HEK293 (cell line): ENCODE data around the gene EPSTI1.
A peak's percentile ranks its signal among the peaks of the same experiment; 100 is the strongest.

Source experiments
- CTCF ChIA-PET: fragments of 350-600 bp; formaldehyde crosslinking; extraction: SDS; loops from one replicate; lab custom pipeline; 2021; ENCODE audit warnings: antibody characterized with exemption; lab: Yijun Ruan, JAX
- POLR2A ChIA-PET: fragments of 300-600 bp; formaldehyde crosslinking; extraction: SDS; loops from one replicate; lab custom pipeline; 2020; ENCODE audit warnings: antibody characterized with exemption, inconsistent platforms; lab: Yijun Ruan, JAX
- H3K27ac ChIP-seq: fragments of 200-500 bp; sonication (Bioruptor generic); 2 replicates; pipeline ENCODE4 v1.5.1; 2014; ENCODE audit warnings: low read depth, low read length, control low read depth, inconsistent platforms; ENCODE audit errors: extremely low read depth
- H3K36me3 ChIP-seq, 2 experiments: fragments of 200-500 bp in 1 of 2; sonication (Bioruptor generic) in 1 of 2; 1 replicate in 1 of 2; 2 replicates in 1 of 2; pipeline ENCODE4 v1.5.1; 2014 to 2017; ENCODE audit warnings: inconsistent platforms in 2 of 2, low read length in 2 of 2; ENCODE audit not compliant: control insufficient read depth in 2 of 2, insufficient read depth in 1 of 2
- H3K4me1 ChIP-seq: fragments of 200-500 bp; sonication (Bioruptor generic); 2 replicates; pipeline ENCODE4 v1.5.1; 2014; ENCODE audit warnings: mild to moderate bottlenecking, low read length, inconsistent platforms; ENCODE audit not compliant: control insufficient read depth, insufficient read depth
- H3K4me3 ChIP-seq: 2 replicates; pipeline ENCODE4 v1.5.1; 2011; ENCODE audit warnings: low read depth, mild to moderate bottlenecking, control low read depth, low read length, moderate library complexity
- H3K9me3 ChIP-seq: fragments of 200-500 bp; sonication (Bioruptor generic); 2 replicates; pipeline ENCODE4 v1.5.1; 2014; ENCODE audit warnings: low read depth, low read length, inconsistent platforms; ENCODE audit not compliant: control insufficient read depth, insufficient read depth
- ATF2 ChIP-seq: fragments of 450-650 bp; formaldehyde crosslinking; IDR thresholded peaks from 2 replicates; pipeline ENCODE4 v1.5.1; 2016; ENCODE audit warnings: missing biosample characterization, missing genetic modification characterization, low read depth
- FEZF1 ChIP-seq: fragments of 450-650 bp; formaldehyde crosslinking; IDR thresholded peaks from 2 replicates; pipeline ENCODE4 v1.5.1; 2016; ENCODE audit warnings: missing biosample characterization, missing genetic modification characterization
- GLIS1 ChIP-seq: fragments of 450-650 bp; formaldehyde crosslinking; IDR thresholded peaks from 2 replicates; pipeline ENCODE4 v1.5.1; 2016; ENCODE audit warnings: missing biosample characterization, missing genetic modification characterization
- HOXA7 ChIP-seq: sonication (generic); formaldehyde crosslinking; IDR thresholded peaks from 2 replicates; pipeline ENCODE4 v1.8.1; 2022; ENCODE audit warnings: missing genetic modification reagents, borderline replicate concordance
- HOXC10 ChIP-seq: sonication (generic); formaldehyde crosslinking; IDR thresholded peaks from 2 replicates; pipeline ENCODE4 v1.8.1; 2023; ENCODE audit warnings: mild to moderate bottlenecking, missing genetic modification reagents
- KLF8 ChIP-seq: fragments of 450-650 bp; formaldehyde crosslinking; IDR thresholded peaks from 2 replicates; pipeline ENCODE4 v1.5.1; 2016; ENCODE audit warnings: missing biosample characterization, missing genetic modification characterization
- PRDM4 ChIP-seq: fragments of 450-650 bp; formaldehyde crosslinking; IDR thresholded peaks from 2 replicates; pipeline ENCODE4 v1.5.1; 2017; ENCODE audit warnings: missing biosample characterization, missing genetic modification characterization
- REPIN1 ChIP-seq: fragments of 450-650 bp; formaldehyde crosslinking; IDR thresholded peaks from 2 replicates; pipeline ENCODE4 v1.5.1; 2017; ENCODE audit warnings: missing biosample characterization, missing genetic modification characterization, low read depth
- SCRT1 ChIP-seq: fragments of 450-650 bp; formaldehyde crosslinking; IDR thresholded peaks from 2 replicates; pipeline ENCODE4 v1.5.1; 2016; ENCODE audit warnings: missing biosample characterization, missing genetic modification characterization, borderline replicate concordance
- ZBTB1 ChIP-seq: fragments of 450-650 bp; formaldehyde crosslinking; IDR thresholded peaks from 2 replicates; pipeline ENCODE4 v1.5.1; 2016; ENCODE audit warnings: missing biosample characterization, missing genetic modification characterization
- ZBTB44 ChIP-seq: fragments of 450-650 bp; IDR thresholded peaks from 2 replicates; pipeline ENCODE4 v1.5.1; 2018; ENCODE audit warnings: missing biosample characterization, mild to moderate bottlenecking, missing genetic modification characterization
- ZBTB8A ChIP-seq: fragments of 450-650 bp; formaldehyde crosslinking; IDR thresholded peaks from 2 replicates; pipeline ENCODE4 v1.5.1; 2016; ENCODE audit warnings: missing biosample characterization, missing genetic modification characterization
- ZNF133 ChIP-seq: fragments of 450-650 bp; formaldehyde crosslinking; IDR thresholded peaks from 2 replicates; pipeline ENCODE4 v1.5.1; 2016; ENCODE audit warnings: missing biosample characterization, missing genetic modification characterization
- ZNF24 ChIP-seq: fragments of 450-650 bp; formaldehyde crosslinking; IDR thresholded peaks from 2 replicates; pipeline ENCODE4 v1.5.1; 2016; ENCODE audit warnings: missing biosample characterization, missing genetic modification characterization
- ZNF292 ChIP-seq: fragments of 450-650 bp; formaldehyde crosslinking; IDR thresholded peaks from 2 replicates; pipeline ENCODE4 v1.5.1; 2016; ENCODE audit warnings: low read depth, missing biosample characterization, missing genetic modification characterization, borderline replicate concordance
- ZNF324 ChIP-seq: fragments of 450-650 bp; formaldehyde crosslinking; IDR thresholded peaks from 2 replicates; pipeline ENCODE4 v1.5.1; 2016; ENCODE audit warnings: missing biosample characterization, missing genetic modification characterization
- ZNF529 ChIP-seq: fragments of 450-650 bp; formaldehyde crosslinking; IDR thresholded peaks from 2 replicates; pipeline ENCODE4 v1.5.1; 2017; ENCODE audit warnings: missing genetic modification characterization, missing biosample characterization; ENCODE audit not compliant: insufficient replicate concordance
- ZNF585B ChIP-seq: fragments of 450-650 bp; formaldehyde crosslinking; IDR thresholded peaks from 2 replicates; pipeline ENCODE4 v1.5.1; 2016; ENCODE audit warnings: missing biosample characterization, missing genetic modification characterization
- ZNF600 ChIP-seq: fragments of 450-650 bp; formaldehyde crosslinking; IDR thresholded peaks from 2 replicates; pipeline ENCODE4 v1.5.1; 2016; ENCODE audit warnings: missing biosample characterization, missing genetic modification characterization
- ZNF654 ChIP-seq: fragments of 450-650 bp; formaldehyde crosslinking; IDR thresholded peaks from 2 replicates; pipeline ENCODE4 v1.5.1; 2016; ENCODE audit warnings: low read depth, missing biosample characterization, missing genetic modification characterization
- ZNF704 ChIP-seq: fragments of 450-650 bp; formaldehyde crosslinking; IDR thresholded peaks from 2 replicates; pipeline ENCODE4 v1.5.1; 2016; ENCODE audit warnings: missing biosample characterization, missing genetic modification characterization

Gene EPSTI1

GRCh38 chr13:42885325-42885724 lies 106.7 kb downstream of the EPSTI1 start (continued):
- TF ChIP-seq ZNF704 (tag by site-specific recombination) (no peak), GLIS1 (tag by site-specific recombination) (no peak)

GRCh38 chr13:42883771-42884467 lies 108.1 kb downstream of the EPSTI1 start:
- Histone ChIP-seq H3K27ac (no peak overlapping the region), H3K9me3 (no peaks in the 10 kb centered on the region), H3K4me1 (no peaks in the 10 kb centered on the region), H3K4me3 (no peak overlapping the region), H3K36me3 (no peaks in the 10 kb centered on the region)
- TF ChIP-seq ZNF600 (tag by site-specific recombination) (0 out of 2 replicates have a peak, but pooled peaks have one; percentile 21), ZNF324 (no peak), HOXC10 (CRISPR knock-in tag) (no peak), KLF8 (tag by site-specific recombination) (no peak), ZNF24 (tag by site-specific recombination) (no peak), ZNF292 (no peak), ZNF585B (tag by site-specific recombination) (no peak), ZNF133 (tag by site-specific recombination) (no peak), ZBTB1 (tag by site-specific recombination) (no peak), SCRT1 (tag by site-specific recombination) (no peak), ZBTB8A (tag by site-specific recombination) (no peak), ZNF654 (tag by site-specific recombination) (peak; percentile 48), HOXA7 (CRISPR knock-in tag) (no peak), REPIN1 (no peak), ATF2 (tag by site-specific recombination) (no peak), ZNF529 (no peak), PRDM4 (tag by site-specific recombination) (no peak), FEZF1 (tag by site-specific recombination) (peak; percentile 41; the same call in 1 of the 2 replicates), GLIS1 (tag by site-specific recombination) (peak; percentile 41), ZBTB44 (tag by site-specific recombination) (peak; percentile 23; the same call in 1 of the 2 replicates)
- CTCF ChIA-PET = interaction anchor here (0.6 to 1.2 kb wide), 2 partner anchors 80 to 102 kb away, joined by 3 read pairs; no protein-coding TSS in a partner anchor
- POLR2A ChIA-PET = no interaction called here
